DND-41 (cell line): ENCODE results near the gene ANKRD13D.

Experiments
- EZH2 ChIP-seq: IDR thresholded peaks from 3 replicates; pipeline ENCODE4 v1.6.1; 2012; ENCODE audit warnings: borderline replicate concordance, low read depth, mild to moderate bottlenecking, moderate library complexity, low read length, inconsistent platforms; ENCODE audit not compliant: severe bottlenecking
- TF ChIP-seq, protein P1 (sequence below): IDR thresholded peaks from 2 replicates; pipeline ENCODE4 v1.5.1; 2012; ENCODE audit warnings: borderline replicate concordance, low read length, moderate library complexity, mild to moderate bottlenecking; ENCODE audit not compliant: poor library complexity, severe bottlenecking; ENCODE audit errors: extremely low read depth

DNA sequence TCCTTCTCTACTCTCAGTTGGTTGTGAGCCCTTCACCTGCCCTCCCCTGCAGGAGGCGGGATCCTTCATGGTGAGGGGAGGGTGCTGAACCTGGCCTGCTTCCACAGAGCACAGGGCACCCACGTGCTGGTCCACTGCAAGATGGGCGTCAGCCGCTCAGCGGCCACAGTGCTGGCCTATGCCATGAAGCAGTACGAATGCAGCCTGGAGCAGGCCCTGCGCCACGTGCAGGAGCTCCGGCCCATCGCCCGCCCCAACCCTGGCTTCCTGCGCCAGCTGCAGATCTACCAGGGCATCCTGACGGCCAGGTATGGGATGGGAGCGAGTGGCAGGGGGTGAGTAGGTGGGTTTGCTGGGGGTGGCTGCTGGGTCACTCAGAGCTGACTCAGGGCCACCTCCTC, 20.6 kb downstream of the ANKRD13D start:
- TF ChIP-seq, protein P1, sequence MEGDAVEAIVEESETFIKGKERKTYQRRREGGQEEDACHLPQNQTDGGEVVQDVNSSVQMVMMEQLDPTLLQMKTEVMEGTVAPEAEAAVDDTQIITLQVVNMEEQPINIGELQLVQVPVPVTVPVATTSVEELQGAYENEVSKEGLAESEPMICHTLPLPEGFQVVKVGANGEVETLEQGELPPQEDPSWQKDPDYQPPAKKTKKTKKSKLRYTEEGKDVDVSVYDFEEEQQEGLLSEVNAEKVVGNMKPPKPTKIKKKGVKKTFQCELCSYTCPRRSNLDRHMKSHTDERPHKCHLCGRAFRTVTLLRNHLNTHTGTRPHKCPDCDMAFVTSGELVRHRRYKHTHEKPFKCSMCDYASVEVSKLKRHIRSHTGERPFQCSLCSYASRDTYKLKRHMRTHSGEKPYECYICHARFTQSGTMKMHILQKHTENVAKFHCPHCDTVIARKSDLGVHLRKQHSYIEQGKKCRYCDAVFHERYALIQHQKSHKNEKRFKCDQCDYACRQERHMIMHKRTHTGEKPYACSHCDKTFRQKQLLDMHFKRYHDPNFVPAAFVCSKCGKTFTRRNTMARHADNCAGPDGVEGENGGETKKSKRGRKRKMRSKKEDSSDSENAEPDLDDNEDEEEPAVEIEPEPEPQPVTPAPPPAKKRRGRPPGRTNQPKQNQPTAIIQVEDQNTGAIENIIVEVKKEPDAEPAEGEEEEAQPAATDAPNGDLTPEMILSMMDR, result no peak
- TF ChIP-seq EZH2, result no peak
